Endothelial cell of umbilical vein (primary cell): ENCODE data around the gene ZEB1. TPM values are rescaled to one million over a fixed set of nuclear protein-coding genes. Genes with fewer than 3 reads are reported as not detected.

ENCODE experiments used
- BruUV-seq: library from RNA; stranded (reverse); fragments of 400-500 nt; replicated peaks from 2 replicates; lab custom pipeline; 2021; lab: Mats Ljungman, UMichigan
- CTCF ChIA-PET: fragments of 300-600, 350-600 bp; sonication (Branson Sonifier 250); formaldehyde crosslinking; loops from one replicate; lab custom pipeline; 2021; ENCODE audit warnings: antibody characterized with exemption, inconsistent platforms; lab: Charles Lee
- POLR2A ChIA-PET: fragments of 300-600, 350-600 bp; sonication (Branson Sonifier 250); formaldehyde crosslinking; loops from one replicate; lab custom pipeline; 2021; ENCODE audit warnings: antibody characterized with exemption, inconsistent platforms; lab: Charles Lee
- DNase-seq: peaks from one replicate; pipeline ENCODE4 v3.0.0-alpha.2; 2011; ENCODE audit warnings: low read depth, low spot score
- FAIRE-seq: peaks from 2 replicates; lab custom pipeline; 2011; peaks lifted over from hg19 to GRCh38; lab: Jason Lieb, UNC
- H2AFZ ChIP-seq: 2 replicates; pipeline ENCODE4 v1.6.0; 2012; ENCODE audit warnings: low read depth, low read length, control low read depth, inconsistent platforms
- H3K27ac ChIP-seq: 2 replicates; pipeline ENCODE4 v1.5.1; 2011; ENCODE audit warnings: low read depth, mild to moderate bottlenecking, control low read depth, low read length, moderate library complexity; ENCODE audit not compliant: insufficient read depth
- H3K27me3 ChIP-seq, 2 experiments: 2 replicates each; pipeline versions ENCODE4 v1.6.0 to v1.6.1; 2011; ENCODE audit warnings: low read length in 2 of 2, mixed read lengths in 1 of 2; ENCODE audit not compliant: control insufficient read depth in 2 of 2, insufficient read depth in 2 of 2
- H3K36me3 ChIP-seq, 2 experiments: 2 replicates in 1 of 2; 3 replicates in 1 of 2; pipeline ENCODE4 v1.5.1; 2011; ENCODE audit warnings: low read length in 2 of 2, mild to moderate bottlenecking in 1 of 2, moderate library complexity in 1 of 2; ENCODE audit not compliant: control insufficient read depth in 2 of 2, insufficient read depth in 2 of 2; ENCODE audit errors: extremely low read depth in 1 of 2
- H3K4me1 ChIP-seq: 3 replicates; pipeline ENCODE4 v1.5.1; 2011; ENCODE audit warnings: mild to moderate bottlenecking, low read length; ENCODE audit not compliant: control insufficient read depth, insufficient read depth; ENCODE audit errors: extremely low read depth
- H3K4me2 ChIP-seq: 2 replicates; pipeline ENCODE4 v1.6.1; 2011; ENCODE audit warnings: low read length, control low read depth, mixed read lengths; ENCODE audit not compliant: insufficient read depth
- H3K4me3 ChIP-seq, 3 experiments: fragments of 200-600 bp in 1 of 3; sonication (generic), shearing (Covaris generic) in 1 of 3; replicated peaks in 1 of 3; 2 replicates each; pipeline ENCODE4 v1.5.1; 2011 to 2016; ENCODE audit warnings: control low read depth in 3 of 3, low read length in 3 of 3, mild to moderate bottlenecking in 2 of 3, inconsistent platforms in 1 of 3, low read depth in 1 of 3, moderate library complexity in 1 of 3; ENCODE audit not compliant: insufficient read depth in 1 of 3
- H3K79me2 ChIP-seq: 2 replicates; pipeline ENCODE4 v1.6.0; 2012; ENCODE audit warnings: low read length, inconsistent platforms; ENCODE audit not compliant: control insufficient read depth, insufficient read depth
- H3K9ac ChIP-seq: replicated peaks from 2 replicates; pipeline ENCODE3; 2011; ENCODE audit warnings: low read length, control low read depth; ENCODE audit not compliant: insufficient read depth; ENCODE audit errors: extremely low read depth
- H3K9me1 ChIP-seq: replicated peaks from 3 replicates; pipeline ENCODE4 v1.6.0; 2011; ENCODE audit warnings: mild to moderate bottlenecking, low read length; ENCODE audit not compliant: control insufficient read depth, insufficient read depth; ENCODE audit errors: extremely low read depth
- H3K9me3 ChIP-seq: replicated peaks from 2 replicates; pipeline ENCODE4 v1.5.1; 2012; ENCODE audit warnings: low read length, inconsistent platforms; ENCODE audit not compliant: control insufficient read depth, insufficient read depth
- H4K20me1 ChIP-seq: replicated peaks from 2 replicates; pipeline ENCODE3; 2011; ENCODE audit warnings: mild to moderate bottlenecking, low read length; ENCODE audit not compliant: control insufficient read depth, insufficient read depth; ENCODE audit errors: extremely low read depth
- EZH2 ChIP-seq: IDR thresholded peaks from 2 replicates; pipeline ENCODE4 v1.6.1; 2012; ENCODE audit warnings: borderline replicate concordance, low read depth, mild to moderate bottlenecking, moderate library complexity, low read length, inconsistent platforms; ENCODE audit not compliant: severe bottlenecking
- FOS ChIP-seq: IDR thresholded peaks from 2 replicates; pipeline ENCODE4 v1.6.1; 2011; ENCODE audit warnings: mild to moderate bottlenecking, low read length, moderate library complexity, borderline replicate concordance; ENCODE audit not compliant: insufficient read depth
- GATA2 ChIP-seq: IDR thresholded peaks from 2 replicates; pipeline ENCODE4 v1.7.0; 2011; ENCODE audit warnings: low read depth, mild to moderate bottlenecking, moderate library complexity, mixed read lengths, low read length; ENCODE audit not compliant: insufficient read length, insufficient read depth
- POLR2AphosphoS5 ChIP-seq: IDR thresholded peaks from 2 replicates; pipeline ENCODE4 v1.6.1; 2012; ENCODE audit warnings: low read depth, mild to moderate bottlenecking, control low read depth, low read length, moderate library complexity; ENCODE audit not compliant: insufficient read depth
- dilution Hi-C: fragments of 300-500 bp; cut with MboI; formaldehyde crosslinking; loops from one replicate; pipeline ENCODE4 v1.15.0; 2019; ENCODE audit warnings: low sequenced_read_pairs; ENCODE audit not compliant: extremely low pct_ligation_motif_present
- intact Hi-C: fragments of 100-400 bp; cut with micrococcal nuclease; formaldehyde crosslinking; loops from one replicate; pipeline ENCODE4 v1.10.0; 2022
- polyA plus RNA-seq, 4 experiments: library from polyadenylated mRNA; depleted of rRNA in 3 of 4; stranded (reverse) in 3 of 4; unstranded in 1 of 4; fragments of >200 nt; gene quantifications; 2 replicates each; pipeline versions ENCODE4 v1.2.1 to v1.2.3, GENCODE V29; 2011 to 2012; ENCODE audit warnings: missing spikeins in 1 of 4
- total RNA-seq: library from RNA; stranded (reverse); gene quantifications from 2 replicates; pipeline ENCODE4 v1.2.3, GENCODE V29; 2021
- TF ChIP-seq, protein P1 (sequence below): IDR thresholded peaks from 2 replicates; pipeline ENCODE4 v1.6.1; 2011; ENCODE audit not compliant: insufficient read depth, insufficient read length
- TF ChIP-seq, protein P2 (sequence below), 2 donors: IDR thresholded peaks; 1 replicate in 1 of 2; 2 replicates in 1 of 2; pipeline ENCODE4 v1.5.1; 2011; ENCODE audit warnings: low read length in 2 of 2, mild to moderate bottlenecking in 2 of 2, moderate library complexity in 2 of 2, control low read depth in 1 of 2, inconsistent platforms in 1 of 2, low read depth in 1 of 2; ENCODE audit not compliant: insufficient read depth in 1 of 2; ENCODE audit errors: extremely low read depth in 1 of 2

Gene ZEB1
- total and polyA plus RNA-seq, 2 donors (not counting 3 experiments of a cell fraction or from before 2014, with no cell fraction given): 19.8 to 130 TPM

- H4K20me1 ChIP-seq: peaks cover 6% of the 10 kb centered on the region
- H3K9me1 ChIP-seq: no peaks in the 10 kb centered on the region
- H3K27ac ChIP-seq: no peak overlapping the region
- FAIRE-seq (no peak), DNase-seq (no peak)
- TF ChIP-seq POLR2AphosphoS5 (no peak), FOS (no peak), EZH2 (no peak), GATA2 (no peak)
- TF ChIP-seq, protein P1, sequence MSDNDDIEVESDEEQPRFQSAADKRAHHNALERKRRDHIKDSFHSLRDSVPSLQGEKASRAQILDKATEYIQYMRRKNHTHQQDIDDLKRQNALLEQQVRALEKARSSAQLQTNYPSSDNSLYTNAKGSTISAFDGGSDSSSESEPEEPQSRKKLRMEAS: no peak
- TF ChIP-seq, protein P2, sequence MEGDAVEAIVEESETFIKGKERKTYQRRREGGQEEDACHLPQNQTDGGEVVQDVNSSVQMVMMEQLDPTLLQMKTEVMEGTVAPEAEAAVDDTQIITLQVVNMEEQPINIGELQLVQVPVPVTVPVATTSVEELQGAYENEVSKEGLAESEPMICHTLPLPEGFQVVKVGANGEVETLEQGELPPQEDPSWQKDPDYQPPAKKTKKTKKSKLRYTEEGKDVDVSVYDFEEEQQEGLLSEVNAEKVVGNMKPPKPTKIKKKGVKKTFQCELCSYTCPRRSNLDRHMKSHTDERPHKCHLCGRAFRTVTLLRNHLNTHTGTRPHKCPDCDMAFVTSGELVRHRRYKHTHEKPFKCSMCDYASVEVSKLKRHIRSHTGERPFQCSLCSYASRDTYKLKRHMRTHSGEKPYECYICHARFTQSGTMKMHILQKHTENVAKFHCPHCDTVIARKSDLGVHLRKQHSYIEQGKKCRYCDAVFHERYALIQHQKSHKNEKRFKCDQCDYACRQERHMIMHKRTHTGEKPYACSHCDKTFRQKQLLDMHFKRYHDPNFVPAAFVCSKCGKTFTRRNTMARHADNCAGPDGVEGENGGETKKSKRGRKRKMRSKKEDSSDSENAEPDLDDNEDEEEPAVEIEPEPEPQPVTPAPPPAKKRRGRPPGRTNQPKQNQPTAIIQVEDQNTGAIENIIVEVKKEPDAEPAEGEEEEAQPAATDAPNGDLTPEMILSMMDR (IDR thresholded peaks at IDR 0.05; ENCODE audit: extremely low read depth in 1 of 2, insufficient read depth in 1 of 2, low read depth in 1 of 2, low read length in 2 of 2): no peak
- H3K4me1 ChIP-seq: peaks cover 3% of the 10 kb centered on the region
- no peak overlapping the region for H2AFZ ChIP-seq
- CTCF ChIA-PET: no interaction called here
- no peak overlapping the region for H3K4me2 ChIP-seq
- no peaks in the 10 kb centered on the region for H3K27me3 ChIP-seq
- no peak overlapping the region for H3K4me3 ChIP-seq
- no peaks in the 10 kb centered on the region for H3K9me3 ChIP-seq
- no TSS peak for BruUV-seq
- intact Hi-C loops: no loop called here
- POLR2A ChIA-PET: no interaction called here
- peaks cover 0 to under 1% of the 10 kb centered on the region in 2 experiments for H3K36me3 ChIP-seq
- no peak overlapping the region for H3K9ac ChIP-seq
- peaks cover 92% of the 10 kb centered on the region for H3K79me2 ChIP-seq
- dilution Hi-C loops: no loop called here
Observed at GRCh38 chr10:31399631-31400030, 80.6 kb downstream of the ZEB1 start.
